GM19455 (cell line): ENCODE results near the gene ADGRB3.
A peak's percentile ranks its signal among the peaks of the same experiment; 100 is the strongest.

Experiments
- ATAC-seq: cut with Tn5 transposase; IDR thresholded peaks from one replicate; pipeline ENCODE4 v1.9.1; 2021; ENCODE audit not compliant: unreplicated experiment

Gene ADGRB3

DNA sequence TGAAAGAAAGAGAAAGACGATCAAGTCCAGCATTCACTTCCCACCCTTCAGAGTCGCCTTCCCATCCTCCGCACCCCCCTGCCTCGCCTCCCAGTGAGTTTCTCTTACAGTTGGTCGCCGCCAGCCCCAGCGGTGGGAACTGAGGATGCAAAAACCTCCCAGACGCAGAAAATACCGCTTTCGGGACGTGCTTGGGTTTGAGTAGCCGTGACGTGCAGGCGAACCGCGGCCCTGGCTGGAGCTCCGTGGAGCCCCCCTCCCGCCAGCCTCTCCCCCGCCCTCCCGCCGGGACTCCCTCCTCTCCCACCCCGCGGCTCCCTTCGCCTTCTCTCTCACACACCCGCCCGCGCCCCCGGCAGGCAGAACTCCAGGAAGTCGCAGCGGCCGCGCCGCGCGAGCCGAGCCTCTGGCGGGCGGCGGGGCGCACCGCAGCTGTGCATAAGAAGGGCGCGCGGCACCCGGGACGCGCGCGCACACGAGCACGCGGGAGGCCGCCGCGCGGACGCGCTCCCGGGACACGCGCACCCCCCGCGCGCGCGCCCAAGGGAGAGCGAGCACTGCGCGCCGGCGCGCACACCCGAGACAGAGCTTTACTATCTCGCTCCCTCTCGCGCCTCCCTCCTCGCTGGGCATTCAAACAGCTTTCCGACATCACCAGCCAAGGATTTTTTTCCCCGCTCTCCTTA lies at the start of gene ADGRB3:
TSS of gene ADGRB3 (plus strand) at position 557 of the 686 bp plus-strand sequence. CDS start 3,394 bp downstream, outside the sequence.
- ATAC-seq, result peak; percentile 85

DNA sequence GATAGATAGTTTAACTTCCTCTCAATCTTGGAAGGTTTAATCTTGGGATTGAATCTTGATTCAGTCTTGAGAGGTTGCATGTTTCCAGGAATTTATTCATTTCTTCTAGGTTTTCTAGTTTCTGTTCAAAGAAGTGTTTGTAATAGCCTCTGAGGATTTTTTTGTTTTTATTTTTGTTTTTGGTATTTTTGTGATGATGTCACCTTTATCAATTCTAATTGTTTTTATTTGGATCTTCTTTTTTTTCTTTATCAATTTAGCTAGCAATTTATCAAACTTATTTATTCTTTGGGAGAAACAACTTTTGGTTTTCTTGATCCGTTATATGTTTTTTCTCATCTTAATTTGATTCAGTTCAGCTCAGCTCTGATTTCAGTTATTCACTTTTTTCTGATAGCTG lies 41.5 kb upstream of the ADGRB3 start:
- ATAC-seq, result no peak

DNA sequence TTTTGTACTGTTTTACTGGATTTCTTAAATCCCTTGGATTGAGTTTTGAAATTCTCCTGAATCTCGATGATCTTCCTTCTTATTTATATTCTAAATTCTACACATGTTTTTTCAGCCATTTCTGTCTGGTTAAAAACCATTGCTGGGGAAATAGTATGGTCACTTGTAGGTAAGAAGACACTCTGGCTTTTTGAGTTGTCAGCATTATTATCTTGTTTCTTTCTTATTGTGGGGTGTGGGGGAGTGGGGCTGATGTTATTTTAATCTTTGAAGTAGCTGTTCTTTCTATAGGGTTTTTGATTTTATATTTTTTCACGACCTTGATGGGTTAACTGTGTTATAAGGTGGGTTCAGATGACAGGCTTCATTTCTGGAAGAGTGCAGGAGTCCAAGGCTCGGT lies 37.4 kb upstream of the ADGRB3 start:
- no peak for ATAC-seq

DNA sequence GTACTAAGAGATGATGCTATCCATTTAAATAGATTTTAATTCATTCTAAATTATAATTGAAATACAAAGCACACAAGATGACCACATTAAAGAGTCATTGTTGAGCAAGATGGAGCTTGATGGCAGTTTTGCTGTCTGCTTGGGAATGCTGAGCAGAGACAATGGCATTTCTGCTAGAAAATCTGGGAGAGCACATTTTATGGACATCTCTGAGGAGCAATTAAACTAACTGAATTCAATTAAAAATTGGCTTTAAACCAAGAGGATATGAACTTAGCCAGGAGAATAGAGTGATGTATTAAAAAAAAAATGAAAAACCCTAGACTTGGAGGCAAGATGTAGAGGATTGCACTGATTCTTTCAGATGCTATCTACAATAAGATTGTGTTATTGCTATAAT lies 19.1 kb upstream of the ADGRB3 start:
- no peak for ATAC-seq

DNA sequence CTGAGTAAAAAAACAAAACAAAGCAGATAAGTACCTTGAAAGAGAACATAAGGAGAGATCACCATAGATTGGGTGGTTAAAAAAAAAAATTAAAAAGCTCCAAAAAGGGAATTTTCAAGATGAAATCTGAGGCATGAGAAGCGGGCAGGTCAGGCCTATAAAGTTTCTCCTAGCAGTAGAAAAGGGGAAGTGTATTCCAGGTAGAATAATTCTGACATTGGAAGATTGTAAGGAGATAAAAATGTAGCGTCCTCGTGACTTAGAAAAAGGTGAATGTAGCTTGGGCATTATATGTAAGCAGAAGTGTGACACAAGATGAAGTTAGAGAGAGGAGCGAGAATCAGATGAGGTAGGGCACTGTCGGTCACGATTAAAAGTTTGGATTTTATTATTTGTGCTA lies 9.1 kb upstream of the ADGRB3 start:
- ATAC-seq, result no peak

DNA sequence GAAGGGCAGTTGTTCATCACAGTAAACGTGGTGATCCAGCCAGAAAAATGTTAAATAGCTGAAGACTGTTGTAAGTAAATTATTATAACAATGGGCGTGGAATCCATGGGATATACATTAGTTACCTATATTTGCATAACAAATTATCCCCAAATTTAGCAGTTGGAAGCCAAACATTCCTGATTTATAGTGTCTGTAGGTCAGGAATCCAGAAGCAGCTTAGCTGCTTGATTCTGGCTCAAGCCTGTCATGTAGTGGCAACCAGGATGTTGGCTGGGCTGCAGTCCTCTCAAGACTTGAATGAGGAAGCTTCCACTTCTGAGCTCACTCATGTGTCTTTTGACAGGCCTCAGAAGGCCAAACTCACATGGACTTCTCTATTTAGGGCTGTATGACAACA lies 6.9 kb upstream of the ADGRB3 start:
- no peak for ATAC-seq

DNA sequence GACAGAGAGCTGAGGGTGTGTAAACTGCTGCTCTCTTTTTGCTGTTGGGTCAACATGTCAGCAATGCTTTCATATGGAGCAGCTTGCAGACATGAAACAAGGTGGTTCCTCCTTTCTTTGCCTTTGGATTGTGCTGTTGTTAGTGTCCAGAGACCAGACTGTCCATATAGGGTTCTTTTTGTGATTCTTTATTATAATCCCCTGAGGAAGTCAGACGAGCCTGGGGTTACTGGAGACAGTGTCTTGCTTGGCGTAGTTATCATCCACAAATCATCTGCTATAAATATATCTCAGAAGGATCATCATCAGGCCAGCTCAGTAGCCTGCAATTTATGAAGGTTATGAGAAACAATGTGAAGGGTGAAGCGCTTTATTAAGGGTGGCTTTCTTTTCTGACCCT lies 2.3 kb upstream of the ADGRB3 start:
- no peak for ATAC-seq

DNA sequence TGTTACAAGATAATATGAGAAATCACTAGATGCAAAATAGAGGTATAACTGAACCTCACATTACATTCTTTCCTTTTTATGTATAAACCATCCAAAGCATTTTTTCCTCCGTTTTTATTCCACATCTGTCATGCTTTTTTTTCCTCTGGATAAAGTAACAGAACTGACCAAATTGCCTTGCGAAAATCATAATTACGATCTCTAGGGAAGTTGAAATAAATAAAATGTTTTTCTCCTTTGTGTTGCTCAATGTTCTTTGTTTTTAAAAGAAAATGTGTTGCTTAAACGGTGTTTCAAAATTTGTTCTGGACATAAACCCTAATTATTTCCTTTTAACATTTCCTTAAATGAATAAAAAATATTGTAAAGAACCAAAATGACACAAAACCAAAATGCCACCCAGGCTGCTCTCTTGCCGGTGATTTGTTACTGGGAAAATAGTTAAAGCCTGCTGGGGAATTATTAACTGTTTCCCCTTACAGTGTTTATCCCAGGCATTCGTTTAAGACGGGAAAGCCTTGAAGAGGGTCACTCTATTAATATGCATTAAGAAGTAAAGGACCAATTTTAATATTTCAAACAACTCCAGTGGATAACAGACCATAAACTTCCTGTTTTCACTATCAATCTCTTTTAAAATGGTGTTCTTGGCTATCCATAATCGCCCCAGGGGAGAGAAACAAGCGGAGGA lies 1.7 kb upstream of the ADGRB3 start:
- ATAC-seq, result no peak

DNA sequence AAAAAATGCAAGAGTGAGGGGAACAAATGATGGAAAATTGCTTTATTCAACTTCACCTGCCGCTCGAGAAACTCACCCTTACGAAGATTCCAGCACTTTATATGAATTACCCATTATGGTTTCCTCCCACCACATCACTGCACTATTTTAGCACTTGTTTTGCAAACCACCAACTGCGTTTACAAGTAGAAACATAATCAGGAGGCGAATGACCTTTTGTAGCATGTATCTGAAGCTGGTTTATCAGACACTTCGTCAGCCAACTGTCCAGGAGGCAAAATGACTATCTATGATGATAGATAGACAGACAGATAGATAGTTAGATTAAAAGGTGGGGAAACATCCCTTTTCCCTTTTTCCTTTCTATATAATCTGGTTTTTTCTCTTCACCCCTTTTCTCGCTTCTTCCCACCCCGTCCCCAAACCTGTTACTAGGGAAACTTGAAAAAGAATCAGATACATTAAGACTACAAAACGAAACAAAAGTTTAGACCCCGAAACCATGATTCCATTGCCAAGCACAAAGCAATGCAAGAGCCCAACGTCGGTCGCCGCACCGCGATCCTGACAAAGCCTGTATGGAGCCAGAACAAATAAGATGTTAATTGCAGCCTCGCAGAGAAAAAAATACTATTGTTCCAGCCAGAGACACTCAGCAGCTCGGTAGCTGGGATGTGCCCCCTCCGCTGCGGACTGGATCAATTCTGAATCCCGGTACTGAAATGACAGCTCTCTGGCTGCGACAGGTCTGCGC lies 933 bp upstream of the ADGRB3 start:
- no peak for ATAC-seq

DNA sequence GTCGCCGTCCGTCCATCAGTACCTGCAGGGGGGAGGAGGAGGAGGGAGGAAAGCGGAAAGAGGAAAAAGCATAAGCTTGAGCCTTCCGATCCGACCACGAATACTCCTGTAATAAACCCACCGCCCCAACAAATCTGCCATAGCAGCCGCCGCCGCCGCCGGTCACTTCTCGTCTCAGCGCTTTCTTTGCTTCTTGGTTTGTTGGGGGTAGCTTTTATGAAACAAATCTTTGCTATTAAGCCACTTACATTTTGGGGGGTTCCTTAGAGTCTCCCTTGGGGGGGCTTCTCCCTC lies 277 bp downstream of the ADGRB3 start:
- peak; percentile 7 for ATAC-seq

DNA sequence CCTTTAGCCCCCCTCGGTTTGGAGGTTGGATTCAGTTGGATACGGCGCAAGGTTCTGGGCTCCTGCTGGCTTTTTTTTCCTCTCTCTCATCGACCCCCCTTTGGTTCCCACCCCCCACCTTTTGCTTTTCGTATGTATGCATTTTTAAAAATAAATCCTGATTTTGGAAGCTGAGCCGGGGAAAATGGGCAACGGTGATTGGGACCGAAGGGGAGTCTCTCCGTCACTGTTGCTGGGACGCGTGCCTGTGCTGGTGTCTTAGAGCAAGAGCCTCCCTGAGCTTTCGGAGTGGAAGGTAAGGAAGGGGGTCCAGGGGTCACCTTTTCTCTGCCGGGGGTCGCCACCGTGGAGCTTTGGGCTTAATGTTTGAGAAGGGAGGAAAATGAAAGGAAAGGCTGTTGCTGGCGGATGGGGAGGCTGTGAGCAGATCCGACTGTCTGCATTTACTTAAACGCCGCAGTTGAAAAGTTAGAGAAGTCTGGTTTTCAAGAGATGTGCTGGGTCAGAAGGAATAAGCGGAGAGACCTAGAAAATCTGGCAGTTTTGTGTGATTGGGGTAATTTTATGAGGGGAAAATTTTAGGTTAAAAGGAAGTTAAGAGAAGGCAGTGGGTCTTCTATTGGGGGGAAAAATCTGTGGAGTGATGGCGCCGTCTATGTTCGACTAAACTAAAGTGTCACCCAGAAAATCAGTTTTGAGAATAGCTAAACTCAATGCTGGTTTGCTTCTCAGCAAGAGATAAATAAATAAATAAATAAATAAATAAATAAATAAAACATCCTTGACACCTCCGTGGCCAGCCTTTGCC lies 828 bp downstream of the ADGRB3 start:
- no peak for ATAC-seq

DNA sequence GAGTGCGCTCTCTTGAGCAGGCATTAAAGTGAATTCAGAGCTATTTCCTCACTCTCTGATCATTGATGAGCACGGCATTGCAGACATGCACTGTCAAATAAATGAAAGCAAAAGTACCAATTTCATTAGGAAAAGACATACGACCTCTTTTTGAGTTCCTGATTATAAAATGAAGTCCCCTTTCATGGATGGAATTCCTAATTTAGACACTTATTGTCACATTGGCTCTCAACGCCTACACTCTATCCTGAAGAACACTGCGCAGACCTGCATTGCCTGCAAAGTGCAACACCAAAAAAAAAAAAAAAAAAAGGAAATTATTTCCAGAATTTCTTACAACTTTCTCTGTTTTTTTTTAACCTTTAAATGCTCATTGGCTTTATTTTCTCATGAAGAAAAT lies 1.6 kb downstream of the ADGRB3 start:
- no peak for ATAC-seq

DNA sequence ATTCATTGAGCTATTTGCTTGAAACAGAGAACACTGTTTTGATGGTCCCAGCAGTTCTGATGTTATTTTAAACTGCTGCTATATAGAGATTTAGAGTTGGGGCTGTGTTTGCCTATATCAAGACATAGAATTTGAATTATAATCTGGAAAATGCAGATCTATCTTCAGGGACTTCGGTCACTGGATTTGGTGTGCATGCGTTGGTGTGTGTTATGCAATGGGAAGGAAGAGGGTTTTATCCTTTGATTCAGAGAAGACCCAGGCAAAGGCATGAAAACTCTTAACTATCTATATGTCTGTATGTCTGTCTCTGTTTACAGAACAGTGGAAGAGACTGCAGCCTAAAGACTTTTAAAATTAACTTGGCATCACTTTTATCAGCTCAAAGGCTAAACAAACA lies 2.0 kb downstream of the ADGRB3 start:
- ATAC-seq, result no peak

DNA sequence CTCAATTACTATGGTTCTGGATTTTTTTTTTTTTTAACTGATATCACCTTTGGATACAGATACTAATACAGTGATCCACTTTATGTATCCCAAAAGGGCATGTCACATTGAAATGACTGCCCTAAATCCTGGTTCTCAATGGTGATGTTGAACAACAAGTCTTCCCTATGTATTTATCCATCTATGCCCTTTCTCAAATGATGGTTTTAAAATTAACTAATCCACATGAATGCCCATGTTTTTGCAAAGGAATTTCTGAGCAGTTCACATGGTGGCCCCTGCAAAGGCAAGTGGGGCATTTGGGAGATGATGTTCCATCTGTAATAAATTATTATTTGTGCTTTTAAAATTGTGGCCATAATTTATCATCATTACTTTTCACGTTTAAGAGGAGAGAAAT lies 2.7 kb downstream of the ADGRB3 start:
- no peak for ATAC-seq

DNA sequence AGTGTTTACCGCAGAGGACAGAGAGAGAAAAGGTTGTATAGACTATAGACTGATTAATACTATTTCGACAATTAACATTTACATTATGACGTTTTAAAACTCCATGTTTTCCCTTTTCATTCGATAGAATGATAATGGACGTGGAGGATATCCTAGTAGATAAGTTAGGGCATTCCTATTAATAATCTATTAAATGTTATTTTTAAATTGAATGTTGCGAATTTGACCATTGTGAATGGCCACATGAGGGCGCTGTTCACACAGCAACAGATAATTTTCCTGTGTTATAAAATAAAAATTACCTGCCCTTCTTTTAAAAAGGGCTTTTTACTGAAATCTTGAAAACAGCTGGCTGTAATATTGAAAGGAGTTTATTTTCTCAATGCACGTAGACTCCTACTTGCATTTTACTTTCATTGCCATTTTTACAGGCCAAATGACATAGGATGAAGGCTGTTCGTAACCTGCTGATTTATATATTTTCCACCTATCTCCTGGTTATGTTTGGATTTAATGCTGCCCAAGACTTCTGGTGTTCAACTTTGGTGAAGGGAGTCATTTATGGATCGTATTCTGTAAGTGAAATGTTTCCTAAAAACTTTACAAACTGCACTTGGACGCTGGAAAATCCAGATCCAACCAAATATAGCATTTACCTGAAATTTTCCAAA lies 3.3 kb downstream of the ADGRB3 start:
- ATAC-seq, result no peak

DNA sequence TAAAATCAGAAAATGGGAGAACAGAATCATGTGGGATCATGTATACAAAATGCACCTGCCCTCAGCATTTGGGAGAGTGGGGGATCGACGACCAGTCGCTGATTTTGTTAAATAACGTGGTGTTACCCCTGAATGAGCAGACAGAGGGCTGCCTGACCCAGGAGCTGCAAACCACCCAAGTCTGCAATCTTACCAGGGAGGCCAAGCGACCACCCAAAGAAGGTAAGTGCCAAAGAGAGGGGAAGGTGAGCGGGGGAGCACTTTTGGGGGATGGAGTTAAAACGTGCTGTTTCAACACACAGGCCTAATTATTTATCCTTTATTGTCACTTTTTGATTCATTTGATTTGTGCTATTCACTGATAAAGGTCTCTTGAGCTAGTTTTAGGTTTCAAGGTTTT lies 4.1 kb downstream of the ADGRB3 start:
- ATAC-seq, result no peak

DNA sequence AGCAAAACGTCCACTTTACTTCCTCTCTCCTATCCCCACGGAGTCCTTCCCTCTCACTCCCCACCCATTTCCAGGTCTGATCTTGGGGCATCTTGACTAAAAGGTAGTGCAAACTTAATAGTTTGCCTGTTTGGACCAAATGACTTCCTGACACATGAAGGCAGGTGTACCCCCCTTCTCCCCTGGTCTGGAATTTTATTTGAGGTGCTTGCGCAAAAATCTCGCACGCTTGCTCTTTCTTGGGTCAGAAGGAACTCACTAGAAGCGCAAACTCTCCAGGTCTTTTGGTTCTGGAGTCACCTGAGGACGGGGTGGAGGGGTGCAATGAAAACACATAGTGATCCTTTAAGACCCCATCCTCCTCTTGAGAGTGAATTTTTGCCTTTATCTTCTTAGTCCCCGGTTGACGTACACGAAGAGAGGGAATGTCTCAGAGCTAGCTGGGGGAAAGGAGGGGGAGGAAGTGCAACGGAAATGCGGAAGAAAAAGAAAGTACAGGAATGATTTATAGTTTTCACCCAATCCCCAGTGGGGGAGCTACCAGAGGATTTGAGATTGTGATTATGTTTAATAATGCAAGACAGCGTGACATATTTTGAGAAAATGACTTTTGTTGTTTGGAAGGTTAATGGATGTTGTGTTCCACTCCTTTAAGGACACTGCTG lies 4.9 kb downstream of the ADGRB3 start:
- no peak for ATAC-seq

DNA sequence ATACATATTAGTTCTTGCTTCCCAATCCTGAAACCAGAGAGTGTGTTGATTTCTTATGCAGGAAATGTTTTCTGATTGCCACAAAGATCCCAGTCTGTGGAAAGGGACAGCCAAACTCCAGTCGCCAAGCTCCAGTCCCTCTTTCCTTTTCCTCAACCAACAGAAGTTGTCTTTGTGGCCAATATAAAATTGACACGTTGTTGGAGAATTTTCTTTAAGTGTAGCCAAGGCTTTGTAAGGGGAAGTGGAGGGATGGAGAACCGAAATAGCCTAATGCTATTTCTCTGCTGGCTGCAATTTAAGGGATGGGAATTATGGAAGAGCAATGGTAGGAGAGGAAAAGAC lies 5.4 kb downstream of the ADGRB3 start:
- no peak for ATAC-seq

DNA sequence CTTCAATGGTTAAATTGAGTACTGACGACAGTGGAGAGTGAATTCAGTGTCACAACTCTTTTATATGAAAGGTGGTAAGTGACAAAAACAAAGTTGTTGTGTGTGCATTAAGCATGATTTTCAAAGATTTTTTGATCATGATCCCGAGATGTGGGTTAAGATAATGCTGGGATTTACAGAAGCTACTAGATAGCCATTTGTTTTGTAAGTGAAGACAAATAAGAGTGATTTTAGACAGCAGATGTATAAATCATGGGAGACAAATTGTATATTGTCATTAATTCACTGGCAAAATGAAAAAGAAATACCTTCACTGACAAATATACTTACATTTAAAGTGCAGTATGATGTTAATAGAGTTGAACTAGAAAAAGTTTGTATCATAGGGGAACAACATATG lies 6.1 kb downstream of the ADGRB3 start:
- ATAC-seq, result no peak

DNA sequence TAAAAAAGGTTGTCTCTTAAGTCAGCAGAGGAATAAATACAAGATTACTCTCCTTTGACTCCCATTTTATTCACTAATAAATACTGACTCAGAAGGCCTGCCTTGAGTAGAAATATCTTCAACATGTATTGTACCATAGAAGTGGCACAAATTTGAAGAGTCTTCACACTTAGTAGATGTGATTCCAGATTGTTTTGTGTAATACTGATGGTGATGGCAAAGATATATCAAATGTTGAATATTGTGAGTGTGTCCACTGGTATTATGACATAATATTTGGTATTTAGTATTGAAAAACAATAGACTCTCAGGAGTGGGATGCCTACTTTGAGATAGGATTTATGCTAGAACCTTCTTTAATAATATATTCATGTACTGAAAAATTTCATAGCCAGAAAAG lies 7.0 kb downstream of the ADGRB3 start:
- ATAC-seq, result no peak

DNA sequence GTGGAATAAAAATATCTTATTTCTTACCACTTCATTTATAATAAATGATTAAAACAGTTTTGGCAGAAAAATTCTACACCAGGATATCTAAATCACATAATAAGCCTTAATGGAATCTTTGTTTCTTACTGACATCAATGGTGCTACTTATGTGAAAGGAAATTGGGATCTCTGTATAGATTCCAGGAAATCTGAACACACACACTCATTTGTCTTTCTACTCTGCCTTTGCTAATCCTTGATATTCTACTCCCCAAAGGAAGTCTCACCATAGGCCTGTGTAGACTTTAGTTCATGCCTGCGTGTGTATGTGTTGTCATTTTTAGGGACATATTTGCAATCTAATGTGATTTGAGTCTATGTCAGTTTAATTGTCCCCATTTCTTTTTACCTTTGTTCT lies 7.9 kb downstream of the ADGRB3 start:
- no peak for ATAC-seq
